Progenitor cell of endocrine pancreas (in vitro differentiated cells): Measurements from ENCODE around the gene FNDC11. TPM values are rescaled to one million over a fixed set of nuclear protein-coding genes. Genes with fewer than 3 reads are reported as not detected.

Experiments
- DNase-seq: peaks from one replicate; pipeline ENCODE4 v3.0.0; 2021; ENCODE audit warnings: low spot score; ENCODE audit not compliant: unreplicated experiment
- H3K27ac Mint-ChIP-seq: 2 replicates; pipeline ENCODE4 v1.8.0; 2021; ENCODE audit warnings: mild to moderate bottlenecking, moderate library complexity, mixed read lengths
- H3K27me3 Mint-ChIP-seq: 2 replicates; pipeline ENCODE4 v1.8.0; 2021; ENCODE audit warnings: mixed read lengths
- H3K36me3 Mint-ChIP-seq: 2 replicates; pipeline ENCODE4 v1.8.0; 2022; ENCODE audit warnings: mixed read lengths; ENCODE audit not compliant: insufficient read depth
- H3K4me1 Mint-ChIP-seq: 2 replicates; pipeline ENCODE4 v1.8.0; 2021; ENCODE audit warnings: low read depth, mixed read lengths
- H3K4me3 Mint-ChIP-seq: 2 replicates; pipeline ENCODE4 v1.8.0; 2021; ENCODE audit warnings: low read depth, mild to moderate bottlenecking, moderate library complexity, mixed read lengths
- H3K9me3 Mint-ChIP-seq: 2 replicates; pipeline ENCODE4 v1.8.0; 2021; ENCODE audit warnings: low read depth, mixed read lengths
- total RNA-seq: library from RNA; stranded (reverse); gene quantifications from 2 replicates; pipeline ENCODE4 v1.2.1, GENCODE V29; 2021
- TF ChIP-seq, protein P1 (sequence below): fragments of 200-600 bp; sonication (generic); IDR thresholded peaks from one replicate; pipeline ENCODE4 v1.5.0; 2021; ENCODE audit warnings: antibody characterized with exemption, mild to moderate bottlenecking; ENCODE audit not compliant: unreplicated experiment

FNDC11 gene
- total RNA-seq, 1 donor from 2014 or later: 1.9 TPM

DNA sequence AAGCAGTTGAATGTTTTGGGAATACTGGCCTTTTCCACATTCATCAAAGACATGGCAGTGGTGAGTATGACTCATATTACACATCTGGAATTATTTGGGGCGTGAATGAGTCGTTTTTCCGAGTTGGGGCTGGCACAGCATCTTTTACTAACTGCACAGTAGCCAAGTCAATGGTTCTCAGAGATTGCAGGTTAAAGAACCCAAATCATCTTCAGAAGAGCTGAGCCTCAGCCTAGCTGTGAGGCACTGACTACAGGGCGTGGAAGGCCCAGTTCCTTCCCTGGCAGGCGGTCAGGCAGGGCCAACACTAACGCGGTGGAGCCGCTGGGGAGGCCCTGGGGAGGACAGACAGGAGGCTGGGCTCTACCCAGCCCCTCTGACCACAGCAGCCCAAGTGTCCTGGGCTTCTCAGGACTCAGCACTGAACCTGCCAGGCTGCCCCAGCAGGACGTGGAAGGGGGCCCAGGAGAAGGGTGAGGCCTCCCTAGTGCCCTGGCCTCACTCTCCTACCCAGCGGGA is 40.1 kb downstream of the FNDC11 start:
- no peaks in the 10 kb centered on the region for H3K9me3 Mint-ChIP-seq
- H3K36me3 Mint-ChIP-seq: peaks cover 13% of the 10 kb centered on the region
- no peak overlapping the region for H3K4me3 Mint-ChIP-seq
- H3K27me3 Mint-ChIP-seq: no peaks in the 10 kb centered on the region
- no peak overlapping the region for H3K27ac Mint-ChIP-seq
- no peak for DNase-seq
- TF ChIP-seq, protein P1, sequence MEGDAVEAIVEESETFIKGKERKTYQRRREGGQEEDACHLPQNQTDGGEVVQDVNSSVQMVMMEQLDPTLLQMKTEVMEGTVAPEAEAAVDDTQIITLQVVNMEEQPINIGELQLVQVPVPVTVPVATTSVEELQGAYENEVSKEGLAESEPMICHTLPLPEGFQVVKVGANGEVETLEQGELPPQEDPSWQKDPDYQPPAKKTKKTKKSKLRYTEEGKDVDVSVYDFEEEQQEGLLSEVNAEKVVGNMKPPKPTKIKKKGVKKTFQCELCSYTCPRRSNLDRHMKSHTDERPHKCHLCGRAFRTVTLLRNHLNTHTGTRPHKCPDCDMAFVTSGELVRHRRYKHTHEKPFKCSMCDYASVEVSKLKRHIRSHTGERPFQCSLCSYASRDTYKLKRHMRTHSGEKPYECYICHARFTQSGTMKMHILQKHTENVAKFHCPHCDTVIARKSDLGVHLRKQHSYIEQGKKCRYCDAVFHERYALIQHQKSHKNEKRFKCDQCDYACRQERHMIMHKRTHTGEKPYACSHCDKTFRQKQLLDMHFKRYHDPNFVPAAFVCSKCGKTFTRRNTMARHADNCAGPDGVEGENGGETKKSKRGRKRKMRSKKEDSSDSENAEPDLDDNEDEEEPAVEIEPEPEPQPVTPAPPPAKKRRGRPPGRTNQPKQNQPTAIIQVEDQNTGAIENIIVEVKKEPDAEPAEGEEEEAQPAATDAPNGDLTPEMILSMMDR: no peak
- H3K4me1 Mint-ChIP-seq: no peaks in the 10 kb centered on the region

DNA sequence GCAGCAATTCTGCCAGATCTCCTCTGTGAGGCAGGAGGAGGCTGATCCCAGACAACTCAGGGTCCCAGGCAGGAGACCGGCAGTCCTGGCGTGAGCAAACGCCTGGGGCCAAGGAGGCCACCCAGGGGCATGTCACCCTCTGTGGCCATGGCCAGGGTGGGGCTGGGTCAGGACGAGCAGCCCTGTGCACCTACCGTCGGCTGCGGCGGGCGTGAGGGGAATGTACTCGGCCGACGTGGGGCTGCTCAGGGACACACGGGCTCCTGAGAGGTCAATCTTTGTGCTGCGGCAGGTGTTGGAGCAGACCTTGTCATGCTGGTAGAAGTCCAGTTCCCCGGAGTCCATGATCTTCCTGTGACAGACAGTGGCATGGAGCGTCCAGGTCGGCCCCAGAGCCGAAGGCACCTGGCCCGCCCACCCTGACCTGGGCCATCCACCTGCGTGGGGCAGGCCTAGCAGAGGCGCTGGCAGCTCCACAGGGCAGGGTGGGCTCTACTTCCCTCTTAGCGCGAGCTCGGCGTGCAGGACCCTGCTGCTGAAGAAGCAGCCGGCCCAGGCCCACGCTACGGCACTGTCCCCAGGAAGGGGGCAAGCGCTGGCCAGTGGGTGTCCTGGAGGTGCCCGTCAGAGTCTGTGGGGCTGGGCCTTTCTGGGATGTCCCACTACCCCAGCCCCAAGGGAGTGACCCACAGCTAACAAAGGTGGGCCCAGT is 41.6 kb downstream of the FNDC11 start:
- H3K36me3 Mint-ChIP-seq: peaks cover 16% of the 10 kb centered on the region
- no peak overlapping the region for H3K27ac Mint-ChIP-seq
- no peak for DNase-seq
- TF ChIP-seq, protein P1: no peak
- H3K4me1 Mint-ChIP-seq: no peaks in the 10 kb centered on the region
- no peak overlapping the region for H3K4me3 Mint-ChIP-seq
- no peaks in the 10 kb centered on the region for H3K27me3 Mint-ChIP-seq
- H3K9me3 Mint-ChIP-seq: no peaks in the 10 kb centered on the region

DNA sequence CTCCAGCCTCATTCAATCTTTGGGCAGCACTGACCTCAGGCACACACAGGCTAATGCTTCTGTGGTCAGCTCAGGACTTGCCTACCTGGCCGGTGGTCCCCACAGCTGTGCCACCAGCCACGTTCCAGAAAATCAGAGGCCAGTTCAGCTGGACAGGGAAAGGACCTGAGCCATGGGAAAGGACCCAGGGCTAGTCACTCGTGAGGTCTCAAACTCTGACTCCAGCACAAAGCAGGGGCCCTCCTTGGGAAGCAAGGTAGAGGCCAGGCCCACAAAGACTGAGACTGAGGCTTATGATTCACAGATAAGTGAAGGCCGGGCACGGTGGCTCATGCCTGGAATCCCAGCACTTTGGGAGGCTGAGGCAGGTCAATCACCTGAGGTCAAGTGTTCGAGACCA is 42.5 kb downstream of the FNDC11 start:
- no peaks in the 10 kb centered on the region for H3K9me3 Mint-ChIP-seq
- H3K4me3 Mint-ChIP-seq: no peak overlapping the region
- DNase-seq: no peak
- H3K4me1 Mint-ChIP-seq: no peaks in the 10 kb centered on the region
- TF ChIP-seq, protein P1: no peak
- no peaks in the 10 kb centered on the region for H3K27me3 Mint-ChIP-seq
- no peak overlapping the region for H3K27ac Mint-ChIP-seq
- peaks cover 12% of the 10 kb centered on the region for H3K36me3 Mint-ChIP-seq

DNA sequence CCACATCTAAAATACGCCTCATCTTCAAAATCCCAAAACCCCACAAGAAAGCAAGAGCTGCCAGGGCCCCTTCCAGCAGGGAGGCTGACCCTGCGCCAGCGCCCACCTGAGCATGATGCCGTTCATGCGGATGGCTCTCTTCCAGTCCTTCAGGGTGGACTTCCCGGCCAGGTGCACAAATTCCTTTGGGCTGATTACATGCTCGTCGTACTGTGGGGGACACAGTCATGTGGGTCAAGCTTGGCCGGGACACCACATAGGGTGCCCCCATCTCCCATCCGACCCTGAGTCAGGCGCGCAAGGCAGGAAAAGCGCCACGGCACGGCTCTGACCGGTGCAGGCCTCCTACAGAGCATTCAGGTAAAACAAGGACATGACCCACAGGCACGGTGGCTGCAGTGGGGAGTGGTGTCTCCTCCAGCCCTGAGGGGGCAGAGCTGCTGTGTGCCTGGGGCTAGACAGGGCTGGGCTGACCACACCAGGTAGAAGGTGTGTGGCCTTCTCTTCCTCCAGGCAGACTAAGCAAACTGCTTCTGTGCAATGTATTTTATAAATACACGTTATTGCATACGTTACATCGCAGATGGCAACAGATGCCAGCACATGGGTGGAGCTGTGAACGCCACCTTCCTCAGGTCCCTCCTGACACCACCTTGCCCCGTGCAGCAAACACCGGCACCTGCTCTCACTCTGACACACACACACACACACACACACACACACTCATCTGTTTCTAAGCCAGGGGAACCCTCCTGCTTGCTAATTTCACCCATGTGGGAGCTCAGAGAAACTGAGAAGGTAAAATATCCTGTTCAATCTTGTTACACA is 43.9 kb downstream of the FNDC11 start:
- H3K4me1 Mint-ChIP-seq: no peaks in the 10 kb centered on the region
- H3K36me3 Mint-ChIP-seq: peaks cover 13% of the 10 kb centered on the region
- H3K4me3 Mint-ChIP-seq: no peak overlapping the region
- H3K9me3 Mint-ChIP-seq: no peaks in the 10 kb centered on the region
- TF ChIP-seq, protein P1: no peak
- no peak overlapping the region for H3K27ac Mint-ChIP-seq
- DNase-seq: no peak
- no peaks in the 10 kb centered on the region for H3K27me3 Mint-ChIP-seq

GRCh38 chr20:63598479-63599395 is 44.8 kb downstream of the FNDC11 start:
- DNase-seq: no peak
- TF ChIP-seq, protein P1: no peak
- Mint-ChIP-seq H3K36me3 (peaks cover 9% of the 10 kb centered on the region), H3K27ac (no peak overlapping the region), H3K9me3 (no peaks in the 10 kb centered on the region), H3K27me3 (no peaks in the 10 kb centered on the region), H3K4me1 (no peaks in the 10 kb centered on the region), H3K4me3 (no peak overlapping the region)
